HG02759 (cell line): ENCODE results near the gene MRPS12.
A peak's percentile ranks its signal among the peaks of the same experiment; 100 is the strongest.

ENCODE experiments used
- ATAC-seq: cut with Tn5 transposase; IDR thresholded peaks from one replicate; pipeline ENCODE4 v1.9.1; 2021; ENCODE audit warnings: mild to moderate bottlenecking, moderate library complexity; ENCODE audit not compliant: unreplicated experiment

The MRPS12 gene

DNA sequence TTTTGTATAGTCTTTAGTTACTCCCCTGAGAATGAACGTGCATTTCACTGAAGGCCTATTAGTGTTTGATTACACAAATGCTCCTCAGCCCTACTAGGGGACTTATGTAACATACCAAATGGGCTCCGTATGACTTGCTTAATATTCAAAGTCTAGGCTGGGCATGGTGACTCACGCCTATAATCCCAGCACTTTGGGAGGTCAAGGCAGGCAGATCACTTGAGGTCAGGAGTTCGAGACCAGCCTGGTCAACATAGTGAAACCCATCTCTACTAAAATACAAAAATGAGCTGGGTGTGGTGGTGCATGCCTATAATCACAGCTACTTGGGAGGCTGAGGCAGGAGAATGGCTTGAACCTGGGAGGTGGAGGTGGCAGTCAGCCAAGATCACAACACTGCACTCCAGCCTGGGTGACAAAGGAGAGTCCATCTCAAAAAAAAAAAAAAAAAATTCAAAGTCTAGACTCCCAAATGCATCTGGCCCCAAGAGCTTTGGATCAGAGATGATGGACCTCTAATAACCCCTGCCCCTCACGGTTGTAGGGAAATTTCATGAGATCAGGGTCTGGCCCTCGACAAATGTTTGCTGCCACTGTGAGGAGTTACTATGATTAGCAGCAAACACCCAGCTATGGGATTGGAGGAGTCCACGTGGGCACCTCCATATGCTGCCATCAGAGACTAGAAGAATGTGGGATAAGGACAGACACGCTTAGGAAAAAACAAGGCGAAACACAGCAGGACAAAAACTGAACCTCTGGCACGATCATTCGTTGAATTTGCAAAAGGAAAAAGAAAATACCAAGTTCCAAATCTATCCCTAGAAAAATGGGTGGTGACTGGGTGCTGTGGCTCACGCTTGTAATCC, 40.2 kb downstream of the MRPS12 start:
- ATAC-seq = no peak

DNA sequence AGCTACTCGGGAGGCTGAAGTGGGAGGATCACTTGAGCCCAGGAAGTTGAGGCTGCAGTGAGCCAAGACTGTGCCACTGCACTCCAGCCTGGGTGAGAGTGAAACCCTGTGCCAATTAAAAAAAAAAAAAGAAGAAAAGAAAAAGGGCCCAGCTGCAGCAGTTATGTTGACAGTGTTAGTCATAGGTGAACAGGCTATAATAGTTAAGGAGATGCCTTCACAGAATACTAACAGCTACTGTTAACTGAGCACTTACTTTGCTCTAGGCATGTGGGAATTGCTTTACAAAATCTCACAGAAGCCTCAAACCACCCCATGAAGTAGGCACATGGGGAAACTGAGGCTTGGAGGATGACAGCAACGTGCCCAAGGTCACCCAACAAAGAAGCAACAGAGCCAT, 40.9 kb downstream of the MRPS12 start:
- ATAC-seq = no peak

DNA sequence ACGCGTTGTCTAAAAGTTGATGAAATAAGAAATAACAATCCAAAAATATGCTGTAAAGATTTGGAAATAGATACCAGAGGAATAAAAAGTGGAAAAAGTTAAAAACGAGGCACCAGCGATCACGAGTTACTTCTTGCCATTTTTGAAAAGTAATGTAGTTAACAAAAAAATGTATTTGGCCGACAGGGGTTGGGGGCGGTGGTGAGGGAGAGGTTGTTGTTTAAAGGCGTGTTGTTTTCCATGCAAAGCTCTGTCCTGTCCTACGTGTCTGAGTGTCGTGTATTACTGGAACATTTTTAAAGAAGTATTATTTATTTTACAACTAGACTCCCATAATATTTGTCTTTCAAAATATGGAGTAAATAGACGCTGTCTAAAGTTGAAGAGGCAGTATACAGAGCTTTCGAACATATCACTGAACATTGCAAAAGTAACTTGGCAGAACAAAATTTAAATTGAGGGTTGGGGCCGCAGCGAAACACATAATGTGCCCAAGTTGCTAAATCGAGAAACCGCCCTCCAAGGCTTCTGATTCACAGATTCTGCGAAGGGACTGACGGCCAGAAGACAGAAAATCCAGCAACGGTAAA, 44.0 kb downstream of the MRPS12 start:
- no peak for ATAC-seq

DNA sequence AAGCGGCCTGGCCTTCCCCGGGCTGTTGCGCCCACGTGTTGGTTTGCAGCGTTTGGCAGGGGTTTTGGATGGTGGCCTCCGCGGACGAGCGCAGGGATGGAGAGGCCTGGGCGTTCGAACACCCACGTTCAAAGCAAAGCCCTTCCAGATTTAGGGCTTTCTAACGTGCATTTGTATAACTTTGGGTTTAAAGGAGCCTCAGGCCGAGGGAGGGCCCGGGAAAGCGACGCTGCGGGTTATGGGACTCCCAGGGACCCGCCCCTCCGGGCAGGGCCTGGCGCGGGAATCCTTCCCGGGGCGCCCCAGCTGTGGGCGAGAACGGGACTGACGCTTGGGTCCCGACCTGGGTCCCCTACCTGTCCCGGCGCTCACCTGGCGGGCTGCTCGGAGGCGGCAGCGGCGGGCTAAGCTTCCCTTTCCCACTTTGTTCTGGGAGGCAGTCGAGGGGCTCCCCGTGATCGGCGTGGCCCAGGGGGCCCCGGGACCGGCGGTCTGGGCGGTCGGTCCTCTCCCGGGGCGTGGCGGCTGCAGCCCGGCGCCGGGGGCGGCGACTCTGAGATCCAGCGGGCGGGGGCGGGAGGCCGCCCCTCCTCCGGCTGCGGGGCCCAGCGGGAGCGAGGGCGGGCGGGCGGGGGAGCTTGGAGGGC, 44.6 kb downstream of the MRPS12 start, which contains the start of gene FBXO17:
Gene FBXO17 (minus strand): TSS at position 529 of the 647 bp plus-strand sequence. CDS start 25,423 bp downstream, outside the sequence.
- no peak for ATAC-seq

DNA sequence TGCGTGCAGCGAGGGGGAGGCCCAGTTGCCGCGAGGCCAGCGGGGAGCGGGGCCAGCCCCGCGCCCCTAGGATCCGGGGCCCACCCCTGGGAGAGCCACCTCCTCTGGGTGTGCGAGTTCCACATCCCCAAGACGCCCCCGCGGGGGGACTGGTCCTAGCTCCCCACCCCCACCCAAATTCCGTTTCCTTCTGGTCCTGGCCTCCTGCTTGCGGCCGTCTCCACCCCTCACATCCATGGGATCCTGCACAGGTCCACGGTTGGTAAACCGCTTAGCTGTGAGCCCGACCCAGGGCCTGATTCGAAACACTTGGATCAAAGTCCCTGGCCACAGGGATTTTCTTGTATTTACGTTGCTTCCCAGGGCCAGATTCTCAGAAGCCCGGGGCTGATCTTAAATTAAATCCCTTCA, 45.1 kb downstream of the MRPS12 start:
- no peak for ATAC-seq

DNA sequence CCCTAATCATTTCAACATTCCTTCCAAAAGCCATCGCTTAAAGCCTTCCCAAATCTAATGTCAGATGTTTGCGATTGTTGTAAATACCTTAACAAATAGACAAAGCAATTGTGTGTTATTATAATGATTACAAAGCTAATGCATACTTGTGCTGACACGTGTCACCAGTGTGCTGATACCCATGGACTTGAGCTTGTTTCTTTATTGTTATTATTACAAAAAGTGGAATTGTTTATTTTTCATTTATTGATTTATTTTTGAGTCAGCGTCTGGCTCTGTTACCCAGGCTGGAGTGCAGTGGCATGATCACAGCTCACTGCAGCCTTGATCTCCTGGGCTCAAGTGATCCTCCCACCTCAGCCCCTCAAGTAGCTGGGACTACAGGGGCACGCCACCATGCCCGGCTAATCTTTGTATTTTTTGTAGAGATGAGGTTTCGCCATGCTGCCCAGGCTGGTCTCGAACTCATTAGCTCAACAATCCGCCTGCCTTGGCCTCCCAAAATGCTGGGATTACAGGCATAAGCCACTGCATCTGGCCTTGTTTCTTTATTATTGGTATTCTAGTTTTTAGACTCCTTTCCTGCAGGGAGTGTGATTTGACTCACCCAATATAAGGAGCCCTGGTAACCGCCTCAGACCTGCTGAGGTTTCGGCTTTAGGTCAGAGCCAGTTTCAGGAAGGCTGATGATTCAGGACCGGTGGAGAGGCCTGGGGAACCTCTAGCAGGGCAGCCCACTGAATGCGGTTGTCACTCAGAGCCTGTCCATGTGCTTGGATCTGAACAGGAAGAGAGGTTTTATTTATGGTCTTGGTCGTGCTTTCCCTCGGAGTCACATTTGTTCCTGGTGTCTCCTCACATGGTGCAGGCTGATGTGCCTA, 46.9 kb downstream of the MRPS12 start:
- ATAC-seq = peak; percentile 75

DNA sequence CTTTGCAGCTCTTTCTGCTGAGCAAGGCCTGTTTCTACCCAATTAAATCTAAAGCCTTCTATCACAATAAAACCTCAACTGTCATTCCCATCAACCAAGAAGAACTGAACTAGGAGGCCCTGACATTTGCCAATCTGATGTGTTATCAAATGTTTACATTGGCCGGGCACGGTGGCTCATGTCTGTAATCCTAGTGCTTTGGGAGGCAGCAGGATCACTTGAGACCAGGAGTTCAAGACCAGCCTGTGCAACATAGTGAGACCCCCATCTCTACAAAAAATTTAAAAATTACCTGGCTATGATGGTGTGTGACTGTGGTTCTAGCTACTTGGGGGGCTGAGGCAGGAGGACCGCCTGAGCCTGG, 47.6 kb downstream of the MRPS12 start:
- ATAC-seq = no peak

DNA sequence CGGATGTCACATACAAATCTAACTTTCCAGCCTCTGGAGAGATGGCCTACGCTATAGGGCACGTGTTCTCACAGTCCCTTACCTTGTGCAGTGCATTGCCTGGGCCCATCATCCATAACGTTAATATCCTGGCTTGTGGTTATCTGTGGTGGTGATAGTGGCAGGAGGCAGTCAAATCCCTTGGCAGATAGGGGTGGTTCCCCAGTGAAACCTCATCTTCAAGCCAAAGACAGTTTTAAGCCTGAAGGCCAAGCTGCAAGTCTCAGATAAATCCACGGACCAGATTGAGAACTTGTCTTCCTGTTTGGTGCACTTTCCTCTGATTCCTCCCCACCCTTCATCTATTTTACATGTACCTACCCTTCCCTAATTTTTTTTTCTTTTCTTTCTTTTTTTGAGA, 49.1 kb downstream of the MRPS12 start:
- ATAC-seq = no peak

DNA sequence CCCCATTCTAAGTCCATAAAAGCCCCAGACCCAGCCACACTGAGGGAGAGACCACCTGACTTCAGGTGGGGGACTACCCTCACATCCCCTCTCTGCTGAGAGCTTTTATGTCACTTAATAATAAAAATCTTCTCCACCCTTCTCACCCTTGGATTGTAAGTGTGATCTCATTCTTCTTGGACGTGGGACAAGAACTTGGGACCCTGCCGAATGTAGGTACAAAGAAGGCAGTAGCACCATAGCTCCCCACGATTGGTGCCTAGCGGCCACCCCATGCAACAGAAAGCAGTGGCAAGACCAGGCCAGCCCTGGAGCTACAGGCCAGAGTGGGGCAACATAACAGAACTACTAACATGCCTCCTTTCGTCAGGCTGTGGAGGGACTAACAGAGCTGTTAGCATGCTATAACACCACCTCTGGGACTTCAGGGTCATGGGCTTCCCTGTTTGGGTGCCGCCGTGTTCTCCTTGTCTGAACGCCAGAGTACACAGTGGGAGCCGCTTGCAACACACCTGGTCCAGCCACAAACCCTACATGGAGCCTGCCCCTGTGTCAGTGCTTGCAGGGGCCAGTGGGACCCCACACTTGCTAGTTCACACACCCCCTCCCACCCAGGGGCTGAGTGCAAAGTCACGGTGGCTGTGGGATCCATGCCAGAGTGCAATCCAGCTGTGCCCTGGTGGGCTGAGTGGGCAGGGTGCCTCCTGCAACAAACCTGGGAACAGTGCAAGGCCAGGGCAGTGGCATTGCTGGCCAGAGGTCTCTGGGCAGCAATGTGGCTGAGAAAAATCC, 50.0 kb downstream of the MRPS12 start:
- no peak for ATAC-seq
